Measurements from ENCODE around the gene TPD52L2. TPM values are rescaled to one million over a fixed set of nuclear protein-coding genes. Genes with fewer than 3 reads are reported as not detected.

Gene TPD52L2
- total and polyA plus RNA-seq, 3 donors from 2014 or later: 89.9 to 132 (median 100) TPM

DNA sequence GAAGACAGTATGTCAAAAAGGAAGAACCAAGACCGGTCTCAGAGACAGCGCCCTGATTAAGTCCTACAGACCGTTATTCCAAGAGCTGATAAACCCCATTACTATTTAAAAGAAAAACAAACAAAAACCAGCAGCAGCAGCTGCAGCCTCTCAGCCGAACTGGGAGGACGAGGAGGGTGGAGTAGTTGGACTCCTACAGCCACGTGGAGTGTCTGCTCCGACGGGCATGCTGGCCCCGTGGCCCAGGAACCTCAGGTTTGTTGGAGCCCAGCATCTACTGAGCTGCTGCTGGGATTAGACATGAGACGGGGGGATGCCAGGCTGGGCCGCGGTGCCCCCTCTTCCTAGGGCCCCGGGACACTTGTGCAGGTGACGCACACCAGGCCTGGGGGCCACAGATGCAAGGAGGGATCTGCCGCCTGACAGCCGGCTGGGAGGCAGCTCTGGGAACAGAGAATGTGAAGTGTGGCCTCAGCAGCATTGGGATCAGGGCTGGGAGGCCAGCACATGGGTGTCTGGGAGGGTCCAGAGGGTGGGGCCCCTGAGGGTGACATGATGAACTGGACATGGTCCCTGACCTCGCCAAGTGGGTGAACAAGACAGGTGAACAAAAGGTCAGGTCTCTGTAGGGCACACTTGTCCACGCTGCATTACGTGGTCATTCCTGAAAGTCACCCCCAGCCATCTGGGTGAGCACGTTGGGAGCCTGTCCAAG, 31.1 kb upstream of the TPD52L2 start:
- DNase-seq: no peak
- H3K36me3 ChIP-seq (ENCODE audit: low read depth, missing control alignments): no peaks in the 10 kb centered on the region
- no peaks in the 10 kb centered on the region for H3K9me3 ChIP-seq
- 59 to 72% methylated on average over 18 to 20 of the region's 20 CpGs for WGBS, 2 donors
- peak in 1 of 3 experiments; percentile 7 for TF ChIP-seq CTCF (IDR thresholded peaks at IDR 0.05)
- no peak for TF ChIP-seq POLR2A (IDR thresholded peaks at IDR 0.05)
- H3K4me3 ChIP-seq: no peak overlapping the region
- intact Hi-C loops (cut with DNase I; ENCODE audit: low total_unique reads): no loop called here
- H3K27ac ChIP-seq: peak overlapping the region in 1 of 2 donors; percentile 53
- peaks cover 15% of the 10 kb centered on the region for H3K4me1 ChIP-seq
- no peaks in the 10 kb centered on the region for H3K27me3 ChIP-seq

DNA sequence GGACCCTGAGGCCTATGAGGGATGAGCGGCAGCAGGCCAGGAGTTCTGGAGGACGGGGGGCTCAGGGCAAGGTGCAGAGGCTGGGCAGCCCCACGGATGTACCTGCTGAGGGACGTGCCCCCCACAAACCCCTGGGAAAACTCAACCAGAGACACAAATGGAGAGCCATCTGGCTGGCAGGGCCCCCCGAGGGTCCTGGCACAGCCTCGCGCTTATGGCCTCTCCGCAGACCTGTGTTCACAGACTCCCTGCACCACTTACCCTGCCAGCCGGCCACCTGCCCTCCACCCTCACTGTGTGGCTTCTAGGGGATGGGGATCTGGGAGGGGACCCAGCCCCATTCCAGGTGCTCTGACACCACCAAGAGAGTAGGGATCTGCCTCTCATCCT, 30.6 kb upstream of the TPD52L2 start:
- WGBS, 2 donors: 86 to 92% methylated on average over 8 to 9 of the region's 9 CpGs
- H3K36me3 ChIP-seq (ENCODE audit: low read depth, missing control alignments): no peaks in the 10 kb centered on the region
- peaks cover 13% of the 10 kb centered on the region for H3K4me1 ChIP-seq
- no peak for DNase-seq
- H3K9me3 ChIP-seq: no peaks in the 10 kb centered on the region
- no peak for TF ChIP-seq CTCF (IDR thresholded peaks at IDR 0.05)
- TF ChIP-seq POLR2A (IDR thresholded peaks at IDR 0.05): no peak
- H3K4me3 ChIP-seq: no peak overlapping the region
- H3K27ac ChIP-seq: peak overlapping the region; percentile 45 to 66
- intact Hi-C loops (cut with DNase I; ENCODE audit: low total_unique reads): no loop called here
- H3K27me3 ChIP-seq: no peaks in the 10 kb centered on the region

- Histone ChIP-seq H3K27ac (peak overlapping the region; percentile 45 to 66), H3K9me3 (no peaks in the 10 kb centered on the region), H3K4me1 (peaks cover 9% of the 10 kb centered on the region), H3K27me3 (no peaks in the 10 kb centered on the region), H3K4me3 (no peak overlapping the region), H3K36me3 (ENCODE audit: low read depth, missing control alignments) (no peaks in the 10 kb centered on the region)
- WGBS, 2 donors: 47 to 48% methylated on average over 7 to 21 of the region's 21 CpGs
- DNase-seq: peak; percentile 90
- intact Hi-C loops (cut with DNase I; ENCODE audit: low total_unique reads): no loop called here
- TF ChIP-seq CTCF (IDR thresholded peaks at IDR 0.05) (no peak), POLR2A (IDR thresholded peaks at IDR 0.05) (no peak)
Measured at GRCh38 chr20:63835021-63835858, 29.8 kb upstream of the TPD52L2 start.

GRCh38 chr20:63836458-63837344, 28.4 kb upstream of the TPD52L2 start:
- Histone ChIP-seq H3K27me3 (no peaks in the 10 kb centered on the region), H3K9me3 (no peaks in the 10 kb centered on the region), H3K4me3 (no peak overlapping the region), H3K4me1 (peaks cover 9% of the 10 kb centered on the region), H3K27ac (no peak overlapping the region), H3K36me3 (ENCODE audit: low read depth, missing control alignments) (no peaks in the 10 kb centered on the region)
- 84 to 93% methylated on average over 23 to 27 of the region's 27 CpGs for WGBS, 2 donors
- intact Hi-C loops (cut with DNase I; ENCODE audit: low total_unique reads): no loop called here
- TF ChIP-seq CTCF (IDR thresholded peaks at IDR 0.05) (no peak), POLR2A (IDR thresholded peaks at IDR 0.05) (no peak)
- no peak for DNase-seq

Data from testis (tissue), 3 donors.